H1 (cell line): ENCODE measurements around the gene SLC5A4. TPM values are rescaled to one million over a fixed set of nuclear protein-coding genes. Genes with fewer than 3 reads are reported as not detected.

ENCODE experiments used
- CTCF ChIA-PET: fragments of 300-600 bp; sonication (Branson Sonifier 250); formaldehyde crosslinking; loops from one replicate; lab custom pipeline; 2021; ENCODE audit not compliant: partially characterized antibody; lab: Charles Lee
- POLR2A ChIA-PET: fragments of 300-600 bp; sonication (Branson Sonifier 250); formaldehyde crosslinking; loops from one replicate; lab custom pipeline; 2021; ENCODE audit warnings: inconsistent platforms; ENCODE audit not compliant: partially characterized antibody; lab: Charles Lee
- DNase-seq, 2 experiments: peaks; one replicate each; pipeline versions ENCODE4 v3.0.0 to v3.0.0-alpha.2; 2010 to 2022; ENCODE audit warnings: low spot score in 2 of 2, low read depth in 1 of 2, mixed read lengths in 1 of 2
- FAIRE-seq: peaks from 2 replicates; lab custom pipeline; 2011; peaks lifted over from hg19 to GRCh38; lab: Jason Lieb, UNC
- H2AFZ ChIP-seq: 2 replicates; pipeline ENCODE4 v1.8.1; 2012; ENCODE audit warnings: low read length, inconsistent platforms
- H2AK5ac ChIP-seq: 2 replicates; pipeline ENCODE4 v1.6.1; 2013; ENCODE audit warnings: low read depth, low read length
- H2BK120ac ChIP-seq: replicated peaks from 2 replicates; pipeline ENCODE3; 2013; ENCODE audit warnings: low read depth, low read length, inconsistent platforms
- H2BK12ac ChIP-seq: 2 replicates; pipeline ENCODE4 v1.6.1; 2013; ENCODE audit warnings: low read depth, low read length
- H2BK15ac ChIP-seq: 2 replicates; pipeline ENCODE4 v1.6.1; 2013; ENCODE audit warnings: low read length
- H2BK20ac ChIP-seq: 2 replicates; pipeline ENCODE4 v1.6.1; 2013; ENCODE audit warnings: low read length
- H2BK5ac ChIP-seq: 2 replicates; pipeline ENCODE4 v1.6.1; 2013; ENCODE audit warnings: low read depth, low read length
- H3K14ac ChIP-seq: 2 replicates; pipeline ENCODE4 v1.6.1; 2013; ENCODE audit warnings: inconsistent platforms; ENCODE audit not compliant: insufficient read length
- H3K18ac ChIP-seq: 2 replicates; pipeline ENCODE4 v1.6.1; 2013; ENCODE audit warnings: low read length; ENCODE audit errors: extremely low read depth
- H3K23ac ChIP-seq: 2 replicates; pipeline ENCODE4 v1.6.1; 2013; ENCODE audit warnings: inconsistent platforms; ENCODE audit not compliant: insufficient read length
- H3K23me2 ChIP-seq: 2 replicates; pipeline ENCODE4 v1.6.1; 2013; ENCODE audit warnings: low read depth, low read length
- H3K27ac ChIP-seq: 2 replicates; pipeline ENCODE4 v1.6.1; 2011; ENCODE audit warnings: low read depth, low read length, inconsistent platforms
- H3K27me3 ChIP-seq, 4 experiments: replicated peaks in 1 of 4; 1 replicate in 1 of 4; 2 replicates in 3 of 4; pipeline versions ENCODE4 v1.6.1 to v1.8.1; 2011 to 2013; ENCODE audit warnings: low read length in 3 of 4, mild to moderate bottlenecking in 3 of 4, inconsistent platforms in 2 of 4, mixed read lengths in 2 of 4, moderate library complexity in 1 of 4; ENCODE audit not compliant: control insufficient read depth in 3 of 4, insufficient read depth in 3 of 4; ENCODE audit errors: extremely low read depth in 1 of 4
- H3K36me3 ChIP-seq, 4 experiments: 2 replicates each; pipeline versions ENCODE4 v1.6.1 to v1.8.1; 2011 to 2013; ENCODE audit warnings: mild to moderate bottlenecking in 4 of 4, low read length in 3 of 4, moderate library complexity in 2 of 4, control low read depth in 1 of 4, inconsistent platforms in 1 of 4; ENCODE audit not compliant: insufficient read depth in 4 of 4, control insufficient read depth in 2 of 4
- H3K4ac ChIP-seq: replicated peaks from 2 replicates; pipeline ENCODE3; 2013; ENCODE audit warnings: low read length, low read depth, mixed read lengths, inconsistent platforms; ENCODE audit not compliant: insufficient read length
- H3K4me1 ChIP-seq, 4 experiments: replicated peaks in 1 of 4; 1 replicate in 1 of 4; 2 replicates in 3 of 4; pipeline versions ENCODE4 v1.6.1 to v1.8.1; 2011 to 2013; ENCODE audit warnings: low read length in 3 of 4, inconsistent platforms in 2 of 4, mixed read lengths in 1 of 4; ENCODE audit not compliant: insufficient read depth in 4 of 4, control insufficient read depth in 3 of 4
- H3K4me2 ChIP-seq, 2 experiments: 2 replicates each; pipeline versions ENCODE4 v1.6.1 to v1.8.1; 2011 to 2013; ENCODE audit warnings: low read depth in 2 of 2, low read length in 2 of 2, control low read depth in 1 of 2, inconsistent platforms in 1 of 2, mild to moderate bottlenecking in 1 of 2; ENCODE audit not compliant: insufficient read depth in 1 of 2
- H3K4me3 ChIP-seq, 4 experiments: fragments of 200-600, 300-600 bp in 1 of 4; sonication (generic), shearing (Covaris generic), sonication (Bioruptor Twin) in 1 of 4; 2 replicates each; pipeline versions ENCODE4 v1.5.1 to v1.8.1; 2011 to 2016; ENCODE audit warnings: low read length in 4 of 4, low read depth in 3 of 4, control low read depth in 2 of 4, inconsistent platforms in 2 of 4, mild to moderate bottlenecking in 2 of 4, mixed read lengths in 1 of 4, moderate library complexity in 1 of 4; ENCODE audit not compliant: insufficient read depth in 2 of 4; ENCODE audit errors: extremely low read depth in 1 of 4
- H3K56ac ChIP-seq: replicated peaks from 2 replicates; pipeline ENCODE3; 2013; ENCODE audit warnings: low read depth, mild to moderate bottlenecking, mixed read lengths, low read length, inconsistent platforms; ENCODE audit not compliant: insufficient read length
- H3K79me1 ChIP-seq: 2 replicates; pipeline ENCODE4 v1.6.1; 2013; ENCODE audit warnings: low read depth, low read length, control low read depth
- H3K79me2 ChIP-seq, 2 experiments: 2 replicates each; pipeline versions ENCODE4 v1.6.1 to v1.8.1; 2012 to 2013; ENCODE audit warnings: low read length in 2 of 2, mild to moderate bottlenecking in 2 of 2, inconsistent platforms in 1 of 2; ENCODE audit not compliant: insufficient read depth in 2 of 2, control insufficient read depth in 1 of 2
- H3K9ac ChIP-seq, 4 experiments: replicated peaks in 1 of 4; 1 replicate in 1 of 4; 2 replicates in 3 of 4; pipeline versions ENCODE4 v1.6.1 to v1.8.1; 2011 to 2013; ENCODE audit warnings: low read depth in 3 of 4, low read length in 3 of 4, control low read depth in 2 of 4, mild to moderate bottlenecking in 2 of 4, moderate library complexity in 2 of 4, inconsistent platforms in 1 of 4; ENCODE audit errors: extremely low read depth in 1 of 4
- H3K9me3 ChIP-seq, 2 experiments: 2 replicates each; pipeline versions ENCODE4 v1.6.1 to v1.8.1; 2012 to 2013; ENCODE audit warnings: mild to moderate bottlenecking in 2 of 2, moderate library complexity in 2 of 2, control low read depth in 1 of 2, inconsistent platforms in 1 of 2, low read depth in 1 of 2, low read length in 1 of 2, mixed read lengths in 1 of 2; ENCODE audit not compliant: insufficient read depth in 2 of 2
- H4K20me1 ChIP-seq, 2 experiments: replicated peaks in 1 of 2; 2 replicates each; pipeline versions ENCODE3 to v1.8.1; 2011 to 2013; ENCODE audit warnings: inconsistent platforms in 2 of 2, low read length in 2 of 2, mild to moderate bottlenecking in 1 of 2; ENCODE audit not compliant: insufficient read depth in 2 of 2, control insufficient read depth in 1 of 2
- H4K5ac ChIP-seq: 2 replicates; pipeline ENCODE4 v1.6.1; 2013; ENCODE audit warnings: low read length, low read depth, mixed read lengths, inconsistent platforms; ENCODE audit not compliant: insufficient read length
- H4K8ac ChIP-seq: 2 replicates; pipeline ENCODE4 v1.8.0; 2013; ENCODE audit warnings: mild to moderate bottlenecking, moderate library complexity, low read length, inconsistent platforms; ENCODE audit not compliant: insufficient read depth; ENCODE audit errors: extremely low read depth
- H4K91ac ChIP-seq: replicated peaks from 2 replicates; pipeline ENCODE3; 2013; ENCODE audit warnings: low read length, mixed read lengths, inconsistent platforms; ENCODE audit not compliant: insufficient read length
- BRCA1 ChIP-seq: IDR thresholded peaks from 2 replicates; pipeline ENCODE4 v1.6.1; 2012; ENCODE audit warnings: low read depth, low read length, improper control_type of control experiment
- CBX8 ChIP-seq: fragments of 300-800, 300-1000 bp; sonication (generic); IDR thresholded peaks from 2 replicates; pipeline ENCODE4 v1.7.1; 2016; ENCODE audit warnings: low read depth, low read length, borderline replicate concordance
- EGR1 ChIP-seq: IDR thresholded peaks from 2 replicates; pipeline ENCODE4 v1.6.1; 2011; ENCODE audit warnings: low read depth, low read length, borderline replicate concordance
- EP300 ChIP-seq, 2 experiments: IDR thresholded peaks; 1 replicate in 1 of 2; 2 replicates in 1 of 2; pipeline ENCODE4 v1.6.1; 2011 to 2012; ENCODE audit warnings: low read depth in 2 of 2, low read length in 2 of 2, mild to moderate bottlenecking in 2 of 2, borderline replicate concordance in 1 of 2, inconsistent platforms in 1 of 2, moderate library complexity in 1 of 2
- KDM4A ChIP-seq: IDR thresholded peaks from one replicate; pipeline ENCODE4 v1.7.1; 2012; ENCODE audit warnings: low read depth, mild to moderate bottlenecking, moderate library complexity, low read length, inconsistent platforms; ENCODE audit not compliant: severe bottlenecking
- RAD21 ChIP-seq, 2 experiments: IDR thresholded peaks in 1 of 2; conservative IDR thresholded peaks in 1 of 2; 2 replicates each; pipeline ENCODE4 v1.6.1; 2011; ENCODE audit warnings: low read depth in 2 of 2, low read length in 2 of 2, improper control_type of control experiment in 1 of 2, inconsistent platforms in 1 of 2, mild to moderate bottlenecking in 1 of 2, moderate library complexity in 1 of 2
- RXRA ChIP-seq: IDR thresholded peaks from 2 replicates; pipeline ENCODE4 v1.6.1; 2011; ENCODE audit warnings: low read depth, mild to moderate bottlenecking, low read length, moderate library complexity; ENCODE audit not compliant: insufficient read depth
- SP1 ChIP-seq: IDR thresholded peaks from 2 replicates; pipeline ENCODE4 v1.6.1; 2011; ENCODE audit warnings: low read depth, low read length
- SP4 ChIP-seq: IDR thresholded peaks from 2 replicates; pipeline ENCODE4 v1.6.1; 2012; ENCODE audit warnings: low read length, inconsistent platforms
- SUZ12 ChIP-seq: fragments of 200-600 bp; sonication (generic); IDR thresholded peaks from 2 replicates; pipeline ENCODE4 v1.6.1; 2012; ENCODE audit warnings: mild to moderate bottlenecking, inconsistent platforms, low read length, moderate library complexity, mixed read lengths
- TAF7 ChIP-seq: optimal IDR thresholded peaks from 2 replicates; pipeline ENCODE3; 2011; ENCODE audit warnings: low read depth, mild to moderate bottlenecking, inconsistent platforms, low read length, moderate library complexity, borderline replicate concordance
- TBP ChIP-seq: IDR thresholded peaks from 2 replicates; pipeline ENCODE4 v1.6.1; 2011; ENCODE audit warnings: low read depth, low read length, improper control_type of control experiment
- ZNF274 ChIP-seq: IDR thresholded peaks from 2 replicates; pipeline ENCODE4 v1.7.0; 2012; ENCODE audit warnings: low read length, borderline replicate concordance; ENCODE audit errors: extremely low read depth
- WGBS, 2 experiments: shearing (Covaris generic) in 1 of 2; methylation state at CpG; one replicate each; pipeline versions ENCODE4 v1.1.6 to v1.1.7; 2013 to 2015; ENCODE audit warnings: low lambda C conversion rate in 2 of 2, mixed read lengths in 2 of 2, inconsistent platforms in 1 of 2, low coverage in 1 of 2, missing lambda C conversion rate in 1 of 2; ENCODE audit not compliant: insufficient replicate concordance in 2 of 2, insufficient coverage in 1 of 2, insufficient read length in 1 of 2; ENCODE audit errors: extremely low coverage in 1 of 2, missing lambda C conversion rate in 1 of 2; 5-methylcytosine and 5-hydroxymethylcytosine counted together
- polyA plus RNA-seq, 7 experiments: library from polyadenylated mRNA; depleted of rRNA in 3 of 7; stranded (reverse) in 5 of 7; unstranded in 2 of 7; fragments of >200 nt in 5 of 7; fragments of 200-250 nt in 2 of 7; gene quantifications; 1 replicate in 5 of 7; 2 replicates in 1 of 7; 4 replicates in 1 of 7; pipeline versions ENCODE4 v1.2.1 to v1.2.3, GENCODE V29; 2011 to 2013; ENCODE audit warnings: missing spikeins in 2 of 7, mixed read lengths in 2 of 7
- total RNA-seq: library from RNA; stranded (reverse); fragmentation: NEBNext Ultra II Directional; extraction: Animal tissue kit (Norgen Biotek cat#: 25700); gene quantifications from 2 replicates; pipeline ENCODE4 v1.2.1, GENCODE V29; 2021
- TF ChIP-seq, protein P1 (sequence below): IDR thresholded peaks from 2 replicates; pipeline ENCODE4 v1.6.1; 2012; ENCODE audit warnings: inconsistent platforms

SLC5A4 gene
- total and polyA plus RNA-seq, 2 of the 8 experiments (the other 6 are each of a cell fraction or from before 2014, with no cell fraction given), result 0.17 TPM; not detected in 1

- Histone ChIP-seq H3K4me1 (no peaks in the 10 kb centered on the region), H3K9ac (no peak overlapping the region), H3K23me2 (no peaks in the 10 kb centered on the region), H2BK120ac (no peak overlapping the region), H3K9me3 (no peaks in the 10 kb centered on the region), H3K18ac (no peak overlapping the region), H2AFZ (no peak overlapping the region), H2BK15ac (no peak overlapping the region), H4K5ac (no peak overlapping the region), H3K4me2 (no peak overlapping the region), H4K91ac (no peak overlapping the region), H4K8ac (no peak overlapping the region), H3K23ac (no peak overlapping the region), H2BK20ac (no peak overlapping the region), H4K20me1 (no peaks in the 10 kb centered on the region), H2AK5ac (no peak overlapping the region), H3K36me3 (no peaks in the 10 kb centered on the region), H3K79me1 (no peaks in the 10 kb centered on the region; the same call in 1 of the 2 replicates), H3K56ac (no peak overlapping the region), H3K27ac (no peak overlapping the region), H2BK12ac (no peak overlapping the region), H3K79me2 (no peaks in the 10 kb centered on the region), H2BK5ac (no peak overlapping the region), H3K4ac (no peak overlapping the region), H3K27me3 (no peaks in the 10 kb centered on the region), H3K14ac (no peak overlapping the region), H3K4me3 (no peak overlapping the region)
- ChIA-PET CTCF (interaction anchor here (1.6 kb wide), 1 partner anchor 17 kb away, joined by 5 read pairs; no protein-coding TSS in a partner anchor), POLR2A (no interaction called here)
- FAIRE-seq (no peak), DNase-seq (no peak)
- no peak for TF ChIP-seq ZNF274
- no peak for TF ChIP-seq CBX8
- TF ChIP-seq KDM4A, result no peak
- no peak for TF ChIP-seq SUZ12
- TF ChIP-seq RXRA, result no peak
- TF ChIP-seq EGR1, result no peak
- no peak for TF ChIP-seq SP1
- TF ChIP-seq BRCA1, result no peak
- no peak for TF ChIP-seq TAF7
- no peak for TF ChIP-seq TBP
- no peak for TF ChIP-seq RAD21 (IDR thresholded peaks at IDR 0.05 in 1 of 2, conservative IDR thresholded peaks at IDR 0.05 in 1 of 2; ENCODE audit: low read depth in 2 of 2, low read length in 2 of 2)
- no peak for TF ChIP-seq EP300 (IDR thresholded peaks at IDR 0.05; ENCODE audit: borderline replicate concordance in 1 of 2, low read depth in 2 of 2, low read length in 2 of 2)
- TF ChIP-seq, protein P1, sequence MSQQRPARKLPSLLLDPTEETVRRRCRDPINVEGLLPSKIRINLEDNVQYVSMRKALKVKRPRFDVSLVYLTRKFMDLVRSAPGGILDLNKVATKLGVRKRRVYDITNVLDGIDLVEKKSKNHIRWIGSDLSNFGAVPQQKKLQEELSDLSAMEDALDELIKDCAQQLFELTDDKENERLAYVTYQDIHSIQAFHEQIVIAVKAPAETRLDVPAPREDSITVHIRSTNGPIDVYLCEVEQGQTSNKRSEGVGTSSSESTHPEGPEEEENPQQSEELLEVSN, result no peak
- no peak for TF ChIP-seq SP4
- WGBS, 2 experiments, result 83% methylated on average over 1 of the region's 1 CpG; no CpG with 5 or more reads in 1 of the 2 experiments
These were observed 5.9 kb downstream of the SLC5A4 start for GRCh38 chr22:32249231-32249630.
